ENCODE results near the gene TNIK. TPM values are rescaled to one million over a fixed set of nuclear protein-coding genes. Genes with fewer than 3 reads are reported as not detected.

The TNIK gene
- total RNA-seq, 1 donor from 2014 or later: 38.1 TPM

DNA sequence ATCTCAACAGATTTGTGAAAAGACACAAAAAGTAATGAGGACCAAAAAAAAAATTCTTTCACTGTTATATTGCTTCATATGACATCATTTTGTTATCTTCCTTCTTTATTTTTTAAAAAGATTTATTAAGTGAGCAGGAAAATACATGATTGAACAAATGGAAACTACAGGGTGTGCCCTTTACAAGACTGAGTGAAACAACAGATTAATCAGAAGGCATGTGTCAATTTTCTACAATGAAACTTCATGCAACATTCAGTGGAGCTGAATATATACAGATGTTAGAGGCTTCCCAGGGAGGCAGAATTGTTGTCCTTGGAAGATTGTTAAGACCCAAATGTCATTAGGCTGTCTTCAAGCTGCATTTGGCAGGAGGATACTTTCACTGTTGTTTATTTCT, 405.3 kb downstream of the TNIK start:
- Mint-ChIP-seq H3K4me1 (ENCODE audit: unreplicated experiment) (peaks cover under 1% of the 10 kb centered on the region), H3K27ac (no peak overlapping the region), H3K36me3 (no peaks in the 10 kb centered on the region), H3K9me3 (peaks cover 5% of the 10 kb centered on the region), H3K4me3 (no peak overlapping the region), H3K27me3 (no peaks in the 10 kb centered on the region)
- DNase-seq (ENCODE audit: extremely low spot score, unreplicated experiment): no peak
- TF ChIP-seq, protein P1, sequence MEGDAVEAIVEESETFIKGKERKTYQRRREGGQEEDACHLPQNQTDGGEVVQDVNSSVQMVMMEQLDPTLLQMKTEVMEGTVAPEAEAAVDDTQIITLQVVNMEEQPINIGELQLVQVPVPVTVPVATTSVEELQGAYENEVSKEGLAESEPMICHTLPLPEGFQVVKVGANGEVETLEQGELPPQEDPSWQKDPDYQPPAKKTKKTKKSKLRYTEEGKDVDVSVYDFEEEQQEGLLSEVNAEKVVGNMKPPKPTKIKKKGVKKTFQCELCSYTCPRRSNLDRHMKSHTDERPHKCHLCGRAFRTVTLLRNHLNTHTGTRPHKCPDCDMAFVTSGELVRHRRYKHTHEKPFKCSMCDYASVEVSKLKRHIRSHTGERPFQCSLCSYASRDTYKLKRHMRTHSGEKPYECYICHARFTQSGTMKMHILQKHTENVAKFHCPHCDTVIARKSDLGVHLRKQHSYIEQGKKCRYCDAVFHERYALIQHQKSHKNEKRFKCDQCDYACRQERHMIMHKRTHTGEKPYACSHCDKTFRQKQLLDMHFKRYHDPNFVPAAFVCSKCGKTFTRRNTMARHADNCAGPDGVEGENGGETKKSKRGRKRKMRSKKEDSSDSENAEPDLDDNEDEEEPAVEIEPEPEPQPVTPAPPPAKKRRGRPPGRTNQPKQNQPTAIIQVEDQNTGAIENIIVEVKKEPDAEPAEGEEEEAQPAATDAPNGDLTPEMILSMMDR (conservative IDR thresholded peaks at IDR 0.05): no peak

DNA sequence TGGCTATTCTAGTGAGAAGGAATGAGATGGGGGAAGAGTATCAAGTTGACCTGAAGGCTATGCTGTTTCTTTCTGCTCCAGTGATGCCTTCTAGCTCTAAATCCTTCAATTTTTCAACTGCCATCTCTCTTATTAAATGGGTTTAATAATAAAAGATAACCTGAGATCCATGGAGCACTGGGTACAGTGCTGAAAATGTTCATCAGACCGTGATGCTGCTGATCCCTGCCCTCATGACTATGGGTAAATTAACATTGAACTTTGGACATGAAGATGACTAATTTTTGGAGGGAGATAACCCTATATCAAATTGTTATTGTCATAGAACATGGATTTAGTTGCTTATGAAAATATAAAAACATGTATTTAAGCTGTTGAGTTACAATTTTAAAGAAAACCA, 406.0 kb downstream of the TNIK start:
- no peak for DNase-seq (ENCODE audit: extremely low spot score, unreplicated experiment)
- Mint-ChIP-seq H3K4me1 (ENCODE audit: unreplicated experiment) (peaks cover 5% of the 10 kb centered on the region), H3K9me3 (peaks cover 5% of the 10 kb centered on the region), H3K27me3 (no peaks in the 10 kb centered on the region), H3K4me3 (no peak overlapping the region), H3K27ac (no peak overlapping the region), H3K36me3 (no peaks in the 10 kb centered on the region)
- TF ChIP-seq, protein P1 (conservative IDR thresholded peaks at IDR 0.05): no peak

DNA sequence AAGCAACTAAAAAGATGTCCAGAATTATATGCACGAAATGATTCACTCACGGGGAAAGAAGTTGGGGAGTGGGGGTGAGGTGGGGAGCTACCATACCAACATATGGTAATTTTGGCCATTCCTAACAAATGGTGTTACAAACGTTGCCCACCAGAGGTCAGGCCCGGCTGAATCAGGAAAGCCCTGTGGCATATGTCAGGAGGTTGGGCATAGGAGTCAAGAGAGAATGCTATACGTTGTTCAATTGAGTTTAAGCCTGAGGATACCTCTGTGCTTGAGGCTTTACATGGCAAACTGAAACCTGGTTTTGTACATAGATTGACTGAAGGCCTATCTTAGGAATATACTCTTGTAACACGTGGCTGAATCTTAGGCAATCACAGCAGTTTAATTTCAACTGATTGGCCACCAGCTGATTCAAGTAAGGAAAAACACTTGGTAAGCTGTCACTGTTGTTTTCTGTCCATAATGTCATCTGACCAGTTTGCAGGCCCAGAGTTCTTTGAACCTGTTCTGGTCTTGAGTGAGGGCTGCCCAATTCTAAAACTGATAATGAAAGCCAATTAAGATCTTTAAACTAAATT, 410.3 kb downstream of the TNIK start:
- TF ChIP-seq, protein P1 (conservative IDR thresholded peaks at IDR 0.05): peak; percentile 79
- no peaks in the 10 kb centered on the region for H3K27me3 Mint-ChIP-seq
- H3K4me3 Mint-ChIP-seq: no peak overlapping the region
- peaks cover 11% of the 10 kb centered on the region for H3K4me1 Mint-ChIP-seq (ENCODE audit: unreplicated experiment)
- DNase-seq (ENCODE audit: extremely low spot score, unreplicated experiment): peak; percentile 70
- no peaks in the 10 kb centered on the region for H3K36me3 Mint-ChIP-seq
- H3K27ac Mint-ChIP-seq: no peak overlapping the region
- peaks cover 5% of the 10 kb centered on the region for H3K9me3 Mint-ChIP-seq

DNA sequence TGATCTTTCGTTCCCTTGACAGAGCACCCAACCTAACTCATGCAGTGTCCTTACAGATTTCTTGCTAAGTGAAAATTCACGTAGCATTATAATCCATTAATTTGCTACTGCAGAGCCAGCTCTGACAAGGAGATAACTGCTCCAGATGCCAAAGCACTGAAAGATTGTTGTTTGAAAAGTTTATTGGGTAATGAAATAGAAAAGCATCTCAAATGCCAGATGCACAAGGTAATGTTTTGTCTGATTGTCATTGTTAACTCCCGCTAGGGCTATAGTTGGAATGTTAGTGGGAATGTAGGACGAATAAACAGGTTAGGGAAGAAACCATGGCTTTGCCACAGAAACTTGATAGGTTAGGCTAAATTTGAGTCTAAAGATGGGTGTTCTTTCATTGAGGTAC, 413.4 kb downstream of the TNIK start:
- Mint-ChIP-seq H3K9me3 (peaks cover 1% of the 10 kb centered on the region), H3K4me3 (no peak overlapping the region), H3K27ac (no peak overlapping the region), H3K36me3 (no peaks in the 10 kb centered on the region), H3K4me1 (ENCODE audit: unreplicated experiment) (peaks cover 15% of the 10 kb centered on the region), H3K27me3 (no peaks in the 10 kb centered on the region)
- TF ChIP-seq, protein P1 (conservative IDR thresholded peaks at IDR 0.05): no peak
- no peak for DNase-seq (ENCODE audit: extremely low spot score, unreplicated experiment)

DNA sequence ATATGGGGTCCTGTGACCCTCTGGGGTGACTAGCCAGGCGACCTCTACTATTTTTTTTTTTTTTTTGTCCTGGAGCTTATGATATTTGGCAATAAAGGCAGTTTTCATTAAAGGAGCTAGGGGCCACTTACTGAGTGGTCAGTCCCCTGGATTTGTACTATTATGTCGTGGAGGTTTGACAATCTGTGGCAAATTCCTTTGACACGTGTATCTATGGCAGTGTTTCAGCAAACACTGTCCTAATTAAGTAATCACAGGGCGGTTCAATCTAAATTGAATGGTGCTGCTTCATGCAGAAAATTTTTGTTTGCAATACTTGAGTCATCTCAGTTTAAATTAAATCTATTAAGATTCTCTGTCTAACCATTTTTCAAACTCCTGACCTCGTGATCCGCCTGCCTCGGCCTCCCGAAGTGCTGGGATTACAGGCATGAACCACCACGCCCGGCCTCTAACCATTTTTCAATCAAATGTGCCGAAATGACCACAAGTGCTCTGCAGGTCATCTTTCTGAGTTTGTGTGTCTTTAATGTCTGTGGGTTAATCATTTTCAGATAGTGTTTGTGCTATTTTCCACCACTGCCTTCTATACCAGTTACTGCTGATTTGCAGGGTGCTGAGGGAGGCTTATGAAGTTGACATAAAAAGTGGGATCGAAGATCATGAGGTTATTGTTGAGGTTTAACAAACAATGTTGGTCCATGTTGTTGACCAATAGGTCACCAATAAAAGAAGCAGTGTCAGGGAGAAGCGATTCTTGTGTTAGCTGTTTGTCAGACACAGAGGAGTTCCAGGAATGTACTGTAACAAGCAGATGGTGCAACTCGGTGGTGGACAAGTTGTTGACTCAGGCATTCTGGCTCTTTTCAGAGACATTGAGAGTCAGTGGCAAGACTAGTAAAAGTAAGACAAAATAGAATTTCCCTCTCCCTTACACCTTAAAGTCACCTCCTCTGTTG, 415.1 kb downstream of the TNIK start:
- no peak for DNase-seq (ENCODE audit: extremely low spot score, unreplicated experiment)
- no peak overlapping the region for H3K27ac Mint-ChIP-seq

More for the DNA sequence above, 415.1 kb downstream of the TNIK start:
- Mint-ChIP-seq H3K9me3 (no peaks in the 10 kb centered on the region), H3K4me1 (ENCODE audit: unreplicated experiment) (peaks cover 15% of the 10 kb centered on the region), H3K4me3 (no peak overlapping the region), H3K36me3 (no peaks in the 10 kb centered on the region), H3K27me3 (no peaks in the 10 kb centered on the region)
- TF ChIP-seq, protein P1 (conservative IDR thresholded peaks at IDR 0.05): no peak
